ENCODE results near the gene TMEM87B.
"Not testable (repeated sequence)": the region's sequence is repeated elsewhere in the genome, so short reads cannot be mapped to it uniquely, and the experiment has no call there.

Gene TMEM87B

GRCh38 chr2:112073875-112074274 lies 18.8 kb downstream of the TMEM87B start:
- DNase-seq (ENCODE audit: low read depth in 2 of 2): no peak

- DNase-seq (ENCODE audit: low read depth in 2 of 2): no peak
Measured at GRCh38 chr2:112074506-112074905, 19.4 kb downstream of the TMEM87B start.

GRCh38 chr2:112075490-112076260 lies 20.6 kb downstream of the TMEM87B start:
- no peak for DNase-seq (ENCODE audit: low read depth in 2 of 2)

DNA sequence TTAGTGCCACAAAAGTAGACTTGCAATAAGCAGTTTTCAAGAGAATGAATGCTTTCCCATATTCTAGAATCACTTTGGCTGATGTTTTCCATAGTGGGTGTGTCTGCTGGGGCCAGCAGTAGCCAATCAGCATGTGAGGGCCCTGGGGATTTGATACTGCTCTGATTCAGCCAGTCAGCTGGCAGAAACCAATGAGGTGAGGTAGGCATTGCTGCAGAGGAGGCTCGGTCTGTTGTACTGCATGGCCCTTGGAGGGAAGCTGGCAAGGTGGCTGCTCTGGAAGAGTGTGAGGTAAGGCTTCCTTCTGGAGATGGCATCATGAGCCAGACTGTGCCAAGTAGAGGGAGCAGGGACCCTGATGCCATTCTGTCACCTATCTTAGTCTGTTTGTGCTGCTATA lies 22.7 kb downstream of the TMEM87B start:
- DNase-seq (ENCODE audit: low read depth in 2 of 2): no peak

DNA sequence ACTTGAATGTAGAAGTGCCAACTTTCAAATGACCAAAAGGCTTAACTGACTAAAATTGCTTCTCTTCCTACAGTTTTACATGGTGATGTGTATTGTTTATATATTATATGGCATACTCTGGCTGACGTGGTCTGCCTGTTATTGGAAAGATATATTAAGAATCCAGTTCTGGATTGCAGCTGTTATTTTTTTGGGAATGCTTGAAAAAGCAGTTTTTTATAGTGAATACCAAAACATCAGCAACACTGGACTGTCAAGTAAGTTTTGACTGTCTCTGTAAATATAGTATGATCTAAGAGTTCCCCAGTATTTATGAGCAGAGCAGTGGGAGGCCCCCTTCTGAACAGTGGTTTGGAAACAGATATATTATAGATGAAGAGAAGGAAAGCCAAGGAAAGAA lies 26.2 kb downstream of the TMEM87B start:
- no peak for DNase-seq (ENCODE audit: low read depth in 2 of 2)

DNA sequence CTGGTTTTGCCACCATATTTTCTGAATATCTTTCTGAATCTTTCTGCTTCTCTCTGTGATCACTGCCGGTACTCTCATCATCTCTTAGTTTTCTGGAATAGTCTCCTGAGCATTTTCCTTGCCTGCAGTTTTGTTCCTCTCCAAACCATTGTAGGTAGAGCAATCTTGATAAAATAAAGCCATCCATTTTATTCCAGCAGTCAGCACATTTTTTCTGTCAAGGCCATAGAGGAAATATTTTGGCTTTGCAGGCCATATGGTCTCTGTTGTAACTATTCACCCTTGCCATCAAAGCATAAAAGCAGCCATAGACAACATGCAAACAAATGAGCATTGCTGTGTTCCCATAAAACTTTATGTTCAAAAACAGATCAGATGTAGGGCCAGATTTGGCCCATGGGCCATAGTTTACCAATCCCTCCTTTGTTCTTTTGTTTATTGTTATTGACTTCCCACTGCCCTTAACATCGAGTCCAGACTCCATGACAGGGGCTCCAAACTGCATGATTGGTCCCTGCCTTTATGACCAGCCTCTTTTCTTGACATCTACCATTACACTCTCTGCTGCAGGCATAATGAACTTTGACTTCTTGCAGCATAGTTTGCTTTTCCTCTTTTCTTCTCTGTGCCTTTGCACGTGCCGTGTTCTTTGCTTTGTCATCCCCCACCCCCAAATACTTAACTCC lies 29.8 kb downstream of the TMEM87B start:
- no peak for DNase-seq (ENCODE audit: low read depth in 2 of 2)

DNA sequence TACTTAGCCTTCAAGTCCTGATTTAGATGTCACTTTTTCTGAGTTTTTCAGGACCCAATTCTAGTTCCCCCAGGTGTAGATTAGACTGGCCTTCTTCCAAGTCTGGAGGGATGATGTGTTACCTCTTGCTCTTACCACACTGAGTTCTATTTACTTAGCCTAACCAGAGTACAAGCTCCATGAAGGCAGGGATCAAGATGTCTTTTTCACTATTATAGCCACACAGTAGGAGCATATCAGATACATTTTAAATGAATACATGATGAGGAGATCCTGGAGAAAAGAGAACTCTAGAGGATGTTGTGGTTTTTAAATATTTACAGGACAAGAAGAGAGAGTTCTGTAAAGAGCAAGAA lies 30.3 kb downstream of the TMEM87B start:
- DNase-seq (ENCODE audit: low read depth in 2 of 2): no peak

DNA sequence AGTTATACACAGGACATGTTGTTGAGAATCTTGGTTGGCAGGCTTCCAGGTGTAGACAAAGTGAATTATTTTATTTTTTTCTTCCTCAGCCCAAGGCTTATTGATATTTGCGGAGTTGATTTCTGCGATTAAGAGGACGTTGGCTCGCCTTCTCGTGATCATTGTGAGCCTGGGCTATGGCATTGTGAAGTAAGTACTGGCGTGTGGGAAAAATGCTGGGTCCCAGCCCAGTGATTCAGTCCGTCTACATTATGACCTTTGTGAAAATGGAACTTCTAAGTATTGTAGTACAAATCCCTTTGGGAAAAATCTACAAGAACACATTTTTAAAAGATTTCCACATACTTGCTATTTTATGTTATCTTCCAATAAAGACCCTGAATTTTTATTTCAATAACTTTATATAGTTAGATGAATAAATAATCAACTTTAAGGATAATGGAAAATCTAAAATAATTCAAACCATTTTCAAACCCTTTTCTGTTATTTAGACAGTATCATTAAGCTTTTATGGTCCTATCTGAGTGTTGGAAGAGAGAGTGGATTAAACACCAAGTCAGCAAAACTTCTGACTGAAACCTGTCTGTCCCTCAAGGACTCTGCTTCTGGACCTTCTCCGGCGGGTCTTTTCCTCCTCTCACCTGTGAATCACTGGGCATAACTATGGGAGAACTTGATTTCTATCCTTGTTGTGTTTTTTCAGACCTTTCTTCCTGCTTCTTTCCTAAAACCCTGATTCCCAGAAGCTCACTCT lies 31.0 kb downstream of the TMEM87B start:
- DNase-seq (ENCODE audit: low read depth in 2 of 2): no peak

DNA sequence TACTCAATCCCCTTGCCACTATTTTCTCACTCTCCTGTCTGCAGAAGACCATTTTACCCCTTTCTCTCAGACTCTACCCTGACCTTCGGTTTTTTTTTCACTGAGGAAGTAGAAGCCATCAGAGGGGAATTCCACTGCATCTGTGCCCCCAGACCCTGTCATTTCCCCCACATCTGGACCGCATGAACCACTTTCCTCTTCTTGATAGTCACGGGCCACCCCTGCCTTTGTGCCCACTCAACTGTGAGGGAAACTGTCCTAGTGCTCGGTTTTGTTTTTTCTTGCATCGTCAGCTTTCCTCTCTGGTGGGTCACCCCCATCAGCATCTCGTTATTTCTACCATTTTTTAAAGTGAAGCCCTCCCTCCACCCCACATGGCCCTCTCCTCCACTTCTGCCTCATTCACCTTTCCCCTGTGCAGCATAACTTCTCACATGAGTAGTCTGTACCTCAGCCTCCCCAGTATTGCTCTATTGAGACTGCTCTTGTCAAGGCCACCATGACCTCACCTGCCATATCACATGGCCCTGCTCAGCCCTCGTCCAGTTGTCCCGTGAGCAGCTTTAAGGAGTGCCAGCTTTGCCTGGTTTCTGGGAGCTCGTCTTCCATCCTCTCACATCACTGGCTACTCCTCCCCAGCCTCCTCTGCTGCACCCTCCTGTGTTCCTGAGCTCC lies 32.4 kb downstream of the TMEM87B start:
- no peak for DNase-seq (ENCODE audit: low read depth in 2 of 2)

DNA sequence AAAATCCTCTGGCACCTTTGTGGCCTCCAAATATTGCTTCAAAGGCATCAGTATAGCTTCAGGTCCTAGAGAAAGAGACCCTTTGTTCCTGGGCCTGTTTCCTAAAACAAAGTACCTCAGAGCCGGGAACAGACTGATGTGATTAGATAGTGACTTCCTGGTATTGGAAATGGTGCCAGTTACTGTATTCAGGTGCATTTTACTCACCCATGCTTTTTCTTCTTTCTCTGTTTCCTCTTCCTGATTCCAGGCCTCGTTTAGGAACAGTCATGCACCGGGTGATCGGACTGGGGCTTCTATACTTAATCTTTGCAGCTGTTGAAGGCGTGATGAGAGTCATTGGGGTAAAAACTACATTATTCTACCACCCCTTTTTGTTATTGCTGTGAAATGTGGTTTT lies 34.3 kb downstream of the TMEM87B start:
- no peak for DNase-seq (ENCODE audit: low read depth in 2 of 2)

- DNase-seq (ENCODE audit: low read depth in 2 of 2): no peak
Measured at GRCh38 chr2:112092286-112093041, 37.4 kb downstream of the TMEM87B start.

GRCh38 chr2:112093216-112093615 lies 38.1 kb downstream of the TMEM87B start:
- no peak for DNase-seq (ENCODE audit: low read depth in 2 of 2)

DNA sequence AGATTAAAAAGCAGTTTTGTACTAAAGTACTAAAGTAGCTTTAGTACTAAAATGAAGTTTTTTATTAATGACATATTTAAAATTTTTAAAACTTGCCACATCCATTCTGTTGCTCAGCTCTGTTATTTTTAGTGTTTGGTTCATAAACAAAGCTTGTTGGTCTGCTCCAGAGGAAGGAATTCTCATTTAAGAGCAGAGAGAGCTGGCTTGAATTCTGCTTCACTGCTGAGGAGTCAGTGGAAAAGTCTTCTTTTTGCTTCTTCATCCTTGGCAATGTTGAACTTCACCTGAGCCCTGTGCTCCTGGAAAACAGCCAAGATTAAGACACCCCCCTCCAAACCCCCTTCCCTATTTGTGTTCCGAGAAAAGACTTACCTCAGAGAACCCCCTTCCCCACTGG lies 40.6 kb downstream of the TMEM87B start:
- DNase-seq (ENCODE audit: low read depth in 2 of 2): no peak

DNA sequence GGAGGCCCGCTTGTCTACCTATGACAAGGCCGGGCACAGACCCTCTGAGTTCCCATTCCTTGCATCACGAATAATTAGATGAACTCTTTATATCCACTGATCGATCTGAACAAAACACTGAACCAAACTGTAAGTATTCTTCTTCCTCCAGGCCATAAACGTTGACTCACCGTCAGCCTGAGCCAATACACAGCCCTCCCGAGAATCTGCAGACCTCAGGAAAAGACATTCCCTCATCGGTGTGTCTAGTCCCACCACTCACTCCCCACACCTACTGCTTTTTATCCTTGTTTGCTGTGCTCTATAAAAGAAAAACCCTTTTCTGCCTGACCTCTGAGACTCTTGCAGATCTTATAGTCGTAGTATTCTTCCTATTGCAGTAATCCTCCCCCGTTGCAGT lies 41.0 kb downstream of the TMEM87B start:
- no peak for DNase-seq (ENCODE audit: low read depth in 2 of 2)

DNA sequence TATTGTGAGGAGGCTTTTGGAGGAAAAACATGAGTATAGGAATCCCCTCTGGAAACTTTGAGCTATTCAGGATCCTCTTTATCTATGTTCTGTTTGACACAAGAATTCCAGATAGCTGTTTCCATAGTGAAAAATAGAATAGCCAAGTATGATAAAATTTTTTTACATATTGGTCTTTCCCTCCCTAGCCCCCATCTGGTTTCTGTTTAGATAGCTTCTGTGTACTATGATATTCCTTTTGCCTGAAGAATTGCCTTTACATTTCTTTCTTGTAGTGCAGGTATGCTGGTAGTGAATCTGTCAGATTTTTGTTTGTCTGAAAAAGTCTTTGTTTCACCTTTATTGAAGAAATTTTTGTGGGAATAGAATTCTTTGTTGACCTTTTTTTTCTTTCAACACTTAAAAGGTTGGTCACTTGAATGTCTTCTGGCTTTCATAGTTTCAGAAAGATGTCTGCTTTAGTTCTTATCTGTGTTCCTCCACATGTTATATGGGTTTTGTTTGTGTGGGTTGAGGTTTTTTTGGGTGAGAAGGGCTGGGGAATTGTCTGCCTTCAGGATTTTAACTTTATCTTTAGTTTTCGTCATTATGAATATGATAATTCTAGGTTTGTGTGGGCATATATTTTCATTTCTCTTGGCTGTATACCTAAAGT lies 53.2 kb downstream of the TMEM87B start:
- DNase-seq (ENCODE audit: low read depth in 2 of 2): no peak

DNA sequence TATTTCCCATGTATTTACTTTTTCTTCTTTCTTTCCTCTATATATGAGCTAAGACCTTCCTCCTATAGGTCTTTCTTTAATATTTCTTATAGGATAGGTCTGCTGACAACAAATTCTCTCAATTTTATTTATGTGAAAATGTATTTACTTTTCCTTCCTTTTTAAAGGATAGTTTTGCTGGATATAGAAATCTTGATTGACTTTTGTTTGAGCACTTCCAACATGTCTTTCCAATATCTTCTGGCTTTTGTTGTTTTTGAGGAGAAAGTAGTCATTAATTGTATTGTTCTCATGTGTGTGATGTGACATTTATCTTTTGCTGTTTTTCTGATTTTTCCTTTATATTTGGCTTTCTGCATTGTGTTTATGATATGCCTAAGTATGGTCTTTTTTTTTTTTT lies 54.2 kb downstream of the TMEM87B start:
- no peak for DNase-seq (ENCODE audit: low read depth in 2 of 2)

DNA sequence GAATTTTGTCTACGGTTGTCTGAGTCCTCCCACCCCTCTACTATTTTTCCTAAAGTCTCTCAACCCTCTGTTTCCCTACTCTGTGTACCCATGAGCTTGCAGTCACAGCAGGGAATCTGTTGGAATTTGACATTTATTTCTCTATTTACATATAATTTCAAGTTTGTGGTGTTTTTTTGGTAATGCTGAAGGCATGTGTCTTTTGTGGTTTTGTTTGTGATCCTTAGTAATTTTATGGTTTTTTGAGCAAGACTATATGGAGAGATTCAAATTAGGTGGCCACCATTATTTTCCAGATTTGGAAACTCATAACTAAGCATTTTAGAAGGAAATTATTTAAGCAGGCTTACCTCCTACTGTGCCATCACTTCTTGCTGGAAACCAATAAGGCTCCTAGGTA lies 55.9 kb downstream of the TMEM87B start:
- DNase-seq (ENCODE audit: low read depth in 2 of 2): no peak

DNA sequence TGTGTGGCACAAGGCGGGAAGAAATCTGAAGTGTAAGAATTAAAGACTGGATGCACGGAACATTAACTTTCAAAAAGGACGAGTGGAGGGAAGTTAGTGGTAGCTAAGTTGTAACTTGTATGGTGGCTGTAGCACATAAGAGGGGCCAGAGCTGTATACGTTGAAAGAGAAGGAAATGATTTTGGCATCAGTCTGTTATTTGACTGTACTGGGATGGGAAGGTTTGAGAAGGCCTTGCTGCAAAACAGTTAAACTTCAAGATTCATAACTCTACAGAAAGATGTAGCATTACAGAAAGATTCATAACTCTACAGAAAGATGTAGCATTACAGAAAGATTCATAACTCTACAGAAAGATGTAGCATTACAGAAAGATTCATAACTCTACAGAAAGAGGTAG lies 58.3 kb downstream of the TMEM87B start:
- not testable (repeated sequence) for DNase-seq (ENCODE audit: low read depth in 2 of 2)

DNA sequence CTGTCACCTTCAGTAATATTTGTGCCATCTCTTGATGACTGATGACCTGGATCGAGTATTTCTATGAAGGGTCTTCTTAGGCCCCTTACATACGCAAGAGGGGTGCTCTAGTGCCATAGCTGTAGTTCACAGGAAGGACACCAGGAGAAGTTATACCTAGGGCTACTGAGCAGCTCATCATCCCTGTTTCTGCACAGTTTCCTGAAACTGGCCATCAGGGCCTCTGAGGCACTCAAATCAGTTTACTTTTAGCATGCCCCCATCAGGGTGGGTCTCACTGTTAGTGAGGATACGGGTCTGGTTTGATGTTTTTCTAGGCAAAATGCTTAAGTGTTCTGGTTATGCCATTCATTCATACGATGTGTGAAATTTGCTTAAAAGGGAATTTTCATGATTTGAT lies 63.1 kb downstream of the TMEM87B start:
- no peak for DNase-seq (ENCODE audit: low read depth in 2 of 2)

DNA sequence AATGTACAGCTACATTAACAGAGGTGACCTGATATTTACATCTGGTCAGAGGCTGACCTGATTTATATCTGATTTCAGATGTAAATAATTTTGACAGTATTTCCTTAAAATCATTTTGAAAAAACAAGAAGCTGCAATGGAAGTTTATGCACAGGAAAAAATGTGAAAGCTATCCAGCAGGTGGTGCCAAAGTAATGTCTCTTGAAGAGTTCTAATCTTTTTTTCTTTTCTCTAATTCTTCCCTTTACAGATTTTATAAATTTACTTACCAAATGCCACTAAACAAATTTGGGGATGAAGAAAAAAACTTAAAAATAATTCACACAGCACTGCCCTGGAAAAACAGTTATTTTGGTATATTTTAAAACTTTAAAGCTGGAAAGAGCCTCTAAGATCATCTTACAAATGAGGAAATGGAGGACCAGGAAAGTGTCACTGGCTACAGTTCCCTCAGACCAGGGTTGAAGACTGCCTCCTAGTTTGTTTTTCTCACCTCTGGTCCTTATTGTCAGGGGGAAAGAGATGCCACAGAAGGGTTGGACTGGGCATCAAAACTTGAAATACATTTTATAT lies 66.7 kb downstream of the TMEM87B start:
- peak in 1 of 2 donors; percentile 21 for DNase-seq (ENCODE audit: low read depth in 2 of 2)

- DNase-seq (ENCODE audit: low read depth in 2 of 2): no peak
Measured at GRCh38 chr2:112129060-112129459, 74.0 kb downstream of the TMEM87B start.
